Ascending aorta (tissue), 2 donors: ENCODE data around the gene TMPRSS15. TPM values are rescaled to one million over a fixed set of nuclear protein-coding genes. Genes with fewer than 3 reads are reported as not detected.

Source experiments
- DNase-seq, 2 donors: peaks; one replicate each; pipeline ENCODE4 v3.0.0-alpha.2; 2019; ENCODE audit warnings: low spot score in 2 of 2
- H3K27ac ChIP-seq, 2 donors: fragments of 200-600 bp; sonication (generic); one replicate each; pipeline ENCODE4 v1.5.1; 2016 to 2017; ENCODE audit warnings: mild to moderate bottlenecking in 1 of 2
- H3K27me3 ChIP-seq: fragments of 200-600 bp; sonication (generic); one replicate; pipeline ENCODE4 v1.5.1; 2017
- H3K36me3 ChIP-seq, 2 donors: fragments of 200-600 bp; sonication (generic); one replicate each; pipeline ENCODE4 v1.5.1; 2016
- H3K4me1 ChIP-seq, 2 donors: fragments of 200-600 bp; sonication (generic); one replicate each; pipeline ENCODE4 v1.5.1; 2016 to 2017; ENCODE audit warnings: mild to moderate bottlenecking in 1 of 2
- H3K4me3 ChIP-seq, 2 donors: fragments of 200-600 bp; sonication (generic); one replicate each; pipeline ENCODE4 v1.5.1; 2016 to 2017; ENCODE audit warnings: mild to moderate bottlenecking in 1 of 2
- H3K9me3 ChIP-seq, 2 donors: fragments of 200-600 bp; sonication (generic); one replicate each; pipeline ENCODE4 v1.5.1; 2016
- CTCF ChIP-seq, 3 experiments: fragments of 200-600 bp in 2 of 3; fragments of 450-650 bp in 1 of 3; sonication (generic) in 2 of 3; IDR thresholded peaks; one replicate each; pipeline ENCODE4 v1.5.1; 2016 to 2019; ENCODE audit warnings: antibody characterized with exemption in 3 of 3, mild to moderate bottlenecking in 1 of 3, moderate library complexity in 1 of 3
- intact Hi-C: fragments of 100-400 bp; cut with DNase I; formaldehyde crosslinking; loops from one replicate; pipeline ENCODE4 v1.15.1; 2023
- total RNA-seq: library from RNA; depleted of rRNA; stranded (reverse); fragments of >200 nt; gene quantifications from one replicate; pipeline ENCODE4 v1.1.0, GENCODE V29; 2016

Gene TMPRSS15
- total RNA-seq, 1 donor from 2014 or later = not detected

- H3K27ac ChIP-seq = no peak overlapping the region
- TF ChIP-seq CTCF (IDR thresholded peaks at IDR 0.05) = no peak
- no peaks in the 10 kb centered on the region for H3K27me3 ChIP-seq
- no peak for DNase-seq
- no peaks in the 10 kb centered on the region for H3K9me3 ChIP-seq
- no peak overlapping the region for H3K4me3 ChIP-seq
- intact Hi-C loops = no loop called here
- no peaks in the 10 kb centered on the region for H3K4me1 ChIP-seq
- no peaks in the 10 kb centered on the region for H3K36me3 ChIP-seq
Measured at GRCh38 chr21:18369115-18369514, 34.5 kb downstream of the TMPRSS15 start.

DNA sequence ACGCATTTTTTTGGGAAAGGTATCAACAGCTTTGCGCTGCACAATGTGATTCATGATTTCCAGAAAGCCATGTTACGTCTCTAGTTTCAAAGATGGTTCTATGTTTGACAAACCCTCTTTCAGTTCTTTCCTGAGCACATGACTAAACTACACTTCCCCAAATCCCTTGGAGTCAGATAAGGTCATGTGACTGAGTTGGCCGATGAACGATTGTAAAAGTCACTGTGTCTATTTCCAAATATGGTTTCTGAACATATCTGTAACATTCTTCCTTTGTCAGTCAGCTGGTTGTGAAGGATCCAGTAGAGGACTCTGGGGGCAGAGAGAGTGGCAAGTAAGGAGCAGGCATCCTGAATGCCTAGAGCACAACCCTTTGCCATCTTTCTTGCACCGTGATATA lies 35.4 kb downstream of the TMPRSS15 start:
- no peaks in the 10 kb centered on the region for H3K27me3 ChIP-seq
- TF ChIP-seq CTCF (IDR thresholded peaks at IDR 0.05) = no peak
- no peak overlapping the region for H3K4me3 ChIP-seq
- no peaks in the 10 kb centered on the region for H3K4me1 ChIP-seq
- H3K9me3 ChIP-seq = no peaks in the 10 kb centered on the region
- DNase-seq = no peak
- H3K27ac ChIP-seq = no peak overlapping the region
- H3K36me3 ChIP-seq = no peaks in the 10 kb centered on the region
- intact Hi-C loops = no loop called here

DNA sequence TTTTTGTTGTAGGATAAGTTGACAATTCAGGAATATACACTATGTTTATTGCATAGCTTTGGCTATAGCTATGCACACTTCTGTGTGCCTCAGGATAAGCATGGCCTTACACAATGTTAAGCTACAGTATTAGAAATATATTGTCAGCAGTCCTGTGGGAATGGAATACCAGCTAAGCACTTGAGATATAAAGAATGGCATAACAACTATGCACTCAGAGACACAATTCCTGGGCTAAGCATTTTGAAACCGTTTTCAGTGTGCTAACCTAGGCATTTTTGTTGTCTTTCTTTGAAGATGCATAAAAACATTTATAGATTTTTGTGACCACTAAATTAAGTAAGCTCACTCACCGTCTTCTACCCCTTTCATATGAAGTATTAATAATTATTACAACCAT lies 46.8 kb downstream of the TMPRSS15 start:
- H3K27ac ChIP-seq = no peak overlapping the region

DNA sequence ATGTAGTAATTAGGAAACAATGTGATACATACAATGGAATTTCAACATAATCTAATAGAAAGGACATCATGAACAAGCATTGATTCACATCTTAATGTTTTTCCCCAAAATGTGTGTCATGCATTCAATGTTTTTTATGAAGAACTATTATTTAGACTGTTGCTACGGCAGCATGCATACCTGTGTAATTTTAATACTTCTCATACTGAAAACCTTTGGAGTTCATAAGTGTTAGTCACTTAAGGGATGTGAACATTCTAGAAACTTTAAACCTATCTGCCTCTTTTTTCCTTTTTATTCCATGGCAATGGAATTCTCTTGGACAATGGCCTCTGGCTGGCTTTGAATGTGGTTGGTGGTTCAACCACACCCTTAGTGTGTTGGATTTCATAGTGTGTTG lies 48.6 kb downstream of the TMPRSS15 start:
- TF ChIP-seq CTCF (IDR thresholded peaks at IDR 0.05) = no peak
- no peaks in the 10 kb centered on the region for H3K9me3 ChIP-seq
- H3K27ac ChIP-seq = no peak overlapping the region
- no peaks in the 10 kb centered on the region for H3K4me1 ChIP-seq
- H3K36me3 ChIP-seq = no peaks in the 10 kb centered on the region
- no peak for DNase-seq
- H3K4me3 ChIP-seq = no peak overlapping the region
- H3K27me3 ChIP-seq = no peaks in the 10 kb centered on the region
- intact Hi-C loops = no loop called here

More for the DNA sequence above, 46.8 kb downstream of the TMPRSS15 start:
- Histone ChIP-seq H3K4me1 (no peaks in the 10 kb centered on the region), H3K4me3 (no peak overlapping the region), H3K9me3 (no peaks in the 10 kb centered on the region), H3K36me3 (no peaks in the 10 kb centered on the region), H3K27me3 (no peaks in the 10 kb centered on the region)
- no peak for DNase-seq
- intact Hi-C loops = no loop called here
- no peak for TF ChIP-seq CTCF (IDR thresholded peaks at IDR 0.05)

DNA sequence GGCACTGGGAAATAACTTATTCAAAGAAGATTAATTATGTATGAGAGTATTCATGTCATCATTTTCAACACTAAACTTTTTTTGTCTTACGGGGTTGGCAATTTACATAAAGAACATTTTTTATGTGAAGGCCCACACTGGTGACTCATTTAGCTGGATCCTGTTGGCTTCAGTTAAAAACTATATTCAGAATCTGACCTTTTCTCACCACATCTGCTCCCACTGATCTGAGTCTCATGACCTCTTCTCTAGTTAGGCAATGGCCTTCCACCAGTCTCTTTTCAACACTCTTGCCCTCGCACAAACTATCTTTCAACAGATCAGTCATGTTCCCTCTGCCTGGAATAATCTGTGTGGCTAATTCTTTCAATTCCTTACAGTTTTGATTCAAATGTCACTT lies 53.4 kb downstream of the TMPRSS15 start:
- no peak overlapping the region for H3K27ac ChIP-seq
- H3K4me1 ChIP-seq = no peaks in the 10 kb centered on the region
- intact Hi-C loops = no loop called here

More for the DNA sequence above, 53.4 kb downstream of the TMPRSS15 start:
- Histone ChIP-seq H3K9me3 (no peaks in the 10 kb centered on the region), H3K4me3 (no peak overlapping the region), H3K27me3 (no peaks in the 10 kb centered on the region), H3K36me3 (no peaks in the 10 kb centered on the region)
- no peak for DNase-seq
- TF ChIP-seq CTCF (IDR thresholded peaks at IDR 0.05) = no peak
